C4-2B (cell line): ENCODE measurements around the gene SEZ6L2.
"Not testable (repeated sequence)": the region's sequence is repeated elsewhere in the genome, so short reads cannot be mapped to it uniquely, and the experiment has no call there.

Source experiments
- H3K27ac ChIP-seq: fragments of 450-650 bp; 2 replicates; pipeline ENCODE4 v1.5.1; 2017
- ZFX ChIP-seq: fragments of 450-650 bp; IDR thresholded peaks from 2 replicates; pipeline ENCODE4 v1.6.1; 2017
- TF ChIP-seq, protein P1 (sequence below): fragments of 450-650 bp; conservative IDR thresholded peaks from 2 replicates; pipeline ENCODE4 v1.5.1; 2017; ENCODE audit warnings: mild to moderate bottlenecking

The SEZ6L2 gene

DNA sequence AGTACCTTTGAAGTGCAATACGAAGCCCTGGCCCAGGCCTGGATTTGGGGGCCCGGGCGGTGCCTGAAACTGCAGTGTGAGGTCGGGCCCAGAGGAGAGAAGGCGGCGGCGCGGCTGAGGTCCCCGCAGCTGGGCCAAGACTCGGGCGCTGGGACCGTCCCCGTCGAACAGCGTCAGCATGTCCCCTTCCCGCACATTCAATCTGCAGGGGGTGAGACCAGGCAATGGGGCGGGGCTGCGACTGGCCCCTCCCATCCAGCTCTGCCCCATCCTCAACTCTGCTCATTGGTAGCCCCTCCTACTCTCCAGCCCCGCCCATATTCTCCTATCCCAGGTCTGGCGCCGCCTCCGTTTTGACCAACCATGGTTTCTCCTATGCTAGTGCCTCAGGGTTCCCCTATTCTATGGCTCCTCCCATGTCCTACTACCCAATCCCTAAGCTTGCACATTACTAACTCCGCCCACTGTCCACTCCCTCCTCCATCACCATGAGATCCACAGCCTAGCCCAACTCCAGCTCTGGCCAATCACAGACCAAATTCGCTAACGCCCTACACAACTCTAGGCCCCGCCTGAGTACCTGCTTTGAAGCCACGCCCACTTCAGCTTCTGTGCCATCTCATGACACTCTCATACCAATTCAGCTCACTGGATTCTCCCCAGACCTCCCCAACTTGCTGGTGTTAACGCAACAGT is 21.9 kb downstream of the SEZ6L2 start:
- TF ChIP-seq, protein P1, sequence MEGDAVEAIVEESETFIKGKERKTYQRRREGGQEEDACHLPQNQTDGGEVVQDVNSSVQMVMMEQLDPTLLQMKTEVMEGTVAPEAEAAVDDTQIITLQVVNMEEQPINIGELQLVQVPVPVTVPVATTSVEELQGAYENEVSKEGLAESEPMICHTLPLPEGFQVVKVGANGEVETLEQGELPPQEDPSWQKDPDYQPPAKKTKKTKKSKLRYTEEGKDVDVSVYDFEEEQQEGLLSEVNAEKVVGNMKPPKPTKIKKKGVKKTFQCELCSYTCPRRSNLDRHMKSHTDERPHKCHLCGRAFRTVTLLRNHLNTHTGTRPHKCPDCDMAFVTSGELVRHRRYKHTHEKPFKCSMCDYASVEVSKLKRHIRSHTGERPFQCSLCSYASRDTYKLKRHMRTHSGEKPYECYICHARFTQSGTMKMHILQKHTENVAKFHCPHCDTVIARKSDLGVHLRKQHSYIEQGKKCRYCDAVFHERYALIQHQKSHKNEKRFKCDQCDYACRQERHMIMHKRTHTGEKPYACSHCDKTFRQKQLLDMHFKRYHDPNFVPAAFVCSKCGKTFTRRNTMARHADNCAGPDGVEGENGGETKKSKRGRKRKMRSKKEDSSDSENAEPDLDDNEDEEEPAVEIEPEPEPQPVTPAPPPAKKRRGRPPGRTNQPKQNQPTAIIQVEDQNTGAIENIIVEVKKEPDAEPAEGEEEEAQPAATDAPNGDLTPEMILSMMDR: no peak
- no peak for TF ChIP-seq ZFX

DNA sequence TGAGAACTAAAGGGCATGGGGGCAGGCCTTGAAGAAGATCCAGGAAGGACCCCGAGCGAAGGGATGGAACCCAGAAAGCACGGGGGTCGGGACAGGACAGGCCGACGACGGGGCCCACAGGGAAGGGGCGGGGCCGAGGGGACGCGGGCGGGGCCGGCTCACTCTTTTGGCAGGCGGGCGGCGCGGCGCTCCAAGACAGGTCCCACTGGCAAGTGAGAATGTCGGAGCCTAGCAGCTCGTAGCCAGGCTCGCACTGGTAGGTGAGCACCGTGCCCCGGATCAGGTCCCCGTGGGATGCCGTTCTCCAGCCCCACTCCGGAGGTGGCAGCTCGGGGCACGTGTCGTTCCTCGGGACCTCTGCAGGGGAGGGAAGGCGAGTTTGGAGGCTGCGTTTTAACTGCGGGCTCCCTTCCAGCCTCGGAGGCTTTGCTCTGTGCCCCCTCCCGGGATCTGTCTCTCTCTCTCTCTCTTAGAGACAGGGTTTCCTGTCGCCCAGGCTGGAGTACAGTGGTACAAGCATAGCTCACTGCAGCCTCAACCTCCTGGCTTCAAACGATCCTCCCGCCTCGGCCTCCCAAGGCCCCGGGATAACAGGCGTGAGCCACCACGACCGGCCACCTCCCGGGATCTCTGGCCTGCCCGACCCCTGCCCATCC is 22.6 kb downstream of the SEZ6L2 start:
- no peak for TF ChIP-seq ZFX
- TF ChIP-seq, protein P1: no peak

More for the DNA sequence above, 21.9 kb downstream of the SEZ6L2 start:
- no peak overlapping the region for H3K27ac ChIP-seq

DNA sequence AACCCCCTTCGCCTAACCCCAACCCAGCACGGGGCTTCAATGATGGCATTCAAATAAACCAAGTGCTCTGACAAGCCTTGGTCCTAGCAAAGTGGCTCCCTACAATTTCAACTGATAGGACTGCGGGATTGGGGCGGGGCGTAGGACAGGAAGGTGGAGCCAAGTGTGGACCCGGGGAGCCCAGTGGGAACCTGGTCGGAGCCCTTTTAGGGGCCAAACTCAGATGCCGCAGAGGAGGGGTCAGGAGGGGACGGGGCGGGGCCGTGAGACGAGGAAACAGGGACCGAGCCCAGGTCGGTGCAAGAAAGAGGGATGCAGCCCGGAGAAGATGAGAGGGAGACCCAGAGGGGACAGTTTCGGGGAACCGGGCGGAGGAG is 23.1 kb downstream of the SEZ6L2 start:
- no peak overlapping the region for H3K27ac ChIP-seq
- TF ChIP-seq, protein P1: no peak
- TF ChIP-seq ZFX: no peak

More for the DNA sequence above, 22.6 kb downstream of the SEZ6L2 start:
- H3K27ac ChIP-seq: no peak overlapping the region

DNA sequence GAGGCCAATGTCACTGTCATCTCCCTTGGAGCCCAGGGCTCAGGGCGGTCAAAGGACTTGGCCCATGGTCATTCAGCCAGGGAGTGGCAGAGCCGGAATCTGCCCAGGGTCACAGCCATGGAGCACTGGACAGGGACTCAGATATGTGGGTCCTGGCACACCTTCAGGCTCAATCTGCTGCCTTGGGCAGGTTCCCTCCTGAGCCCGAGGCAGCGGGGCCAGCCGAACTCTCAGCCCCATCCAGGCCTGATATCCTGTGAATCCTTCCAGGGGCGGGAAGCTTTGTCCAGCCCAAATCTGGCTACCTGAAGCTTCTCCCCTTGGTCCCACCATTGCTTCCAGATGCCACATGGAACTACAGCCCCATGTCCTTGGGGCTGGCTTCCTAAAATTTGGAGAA is 24.1 kb downstream of the SEZ6L2 start:
- TF ChIP-seq, protein P1: no peak
- no peak for TF ChIP-seq ZFX
- H3K27ac ChIP-seq: no peak overlapping the region

DNA sequence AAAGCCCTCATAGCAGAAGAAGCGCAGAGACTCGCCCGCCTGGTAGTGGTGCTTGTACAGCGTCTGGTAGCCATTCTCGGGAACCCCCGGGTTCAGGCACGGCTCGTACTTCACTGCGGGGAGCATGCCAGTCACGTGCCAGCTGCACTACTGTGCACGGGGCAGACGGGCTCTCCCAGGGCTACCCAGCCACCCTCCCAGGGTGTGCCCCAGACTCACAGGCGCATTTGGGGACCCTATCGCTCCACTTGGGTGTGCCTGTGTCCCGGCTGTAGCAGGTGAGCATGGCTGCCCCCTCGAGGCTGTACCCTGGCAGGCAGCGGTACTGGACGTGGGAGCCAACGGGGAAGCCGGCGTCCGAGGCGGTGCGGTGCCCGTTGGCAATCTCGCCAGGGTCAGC is 26.0 kb downstream of the SEZ6L2 start:
- TF ChIP-seq, protein P1: no peak
- TF ChIP-seq ZFX: no peak
- no peak overlapping the region for H3K27ac ChIP-seq

DNA sequence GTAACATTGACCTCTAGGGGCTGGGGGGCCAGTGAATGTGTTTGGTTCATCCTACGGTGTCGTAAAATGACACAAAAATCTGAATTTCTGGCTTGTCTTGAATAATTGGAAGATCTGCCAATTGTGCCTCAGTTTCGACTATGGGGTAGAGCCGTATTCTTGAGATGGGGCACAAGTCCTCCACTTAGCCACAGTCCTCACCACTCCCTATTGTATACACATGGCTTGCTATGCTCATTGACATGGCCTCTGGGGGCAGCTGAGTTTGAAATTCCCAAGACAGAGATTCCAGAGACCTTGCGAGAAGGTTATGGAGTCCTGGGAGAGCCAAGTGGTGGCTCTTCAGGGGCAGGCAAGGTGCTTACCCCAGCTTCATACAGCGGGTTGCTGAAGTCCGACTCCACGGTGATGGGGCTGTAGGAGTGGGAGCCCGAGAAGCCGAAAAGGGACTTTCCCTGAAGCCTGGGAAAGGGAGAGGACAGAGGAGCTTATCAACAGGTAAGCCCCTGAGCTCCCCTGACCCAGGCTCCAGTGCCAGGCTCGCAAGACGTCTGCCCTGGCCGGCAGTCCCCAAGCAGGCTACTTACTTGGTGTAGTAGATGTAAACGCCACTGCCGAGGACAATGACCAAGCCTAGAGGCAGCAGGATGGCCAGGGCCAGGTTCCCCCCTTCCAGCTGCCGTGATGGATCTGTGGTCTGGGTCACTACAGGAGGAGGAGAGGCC is 27.4 kb downstream of the SEZ6L2 start:
- TF ChIP-seq, protein P1: no peak
- TF ChIP-seq ZFX: no peak
- H3K27ac ChIP-seq: no peak overlapping the region

DNA sequence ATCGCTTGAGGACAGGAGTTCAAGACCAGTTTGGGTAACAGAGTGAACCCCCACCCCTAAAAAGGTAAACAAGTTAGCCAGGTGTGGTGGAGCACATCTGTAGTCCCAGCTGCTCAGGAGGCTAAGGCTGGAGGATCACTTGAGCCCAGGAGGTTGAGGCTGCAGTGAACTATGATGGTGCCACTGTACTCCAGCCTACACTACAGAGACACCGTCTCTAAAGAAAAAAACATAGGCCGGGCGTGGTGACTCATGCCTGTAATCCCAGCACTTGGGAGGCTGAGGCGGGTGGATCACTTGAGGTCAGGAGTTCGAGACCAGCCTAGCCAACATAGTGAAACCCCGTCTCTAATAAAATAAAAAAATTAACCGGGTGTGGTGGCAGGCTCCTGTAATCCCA is 30.3 kb downstream of the SEZ6L2 start:
- not testable (repeated sequence) for H3K27ac ChIP-seq
